Gastroesophageal sphincter (tissue), 4 donors: ENCODE results near the gene INTS11. TPM values are rescaled to one million over a fixed set of nuclear protein-coding genes. Genes with fewer than 3 reads are reported as not detected.

Experiments
- ATAC-seq: fragments of 150-250 bp; one replicate; pipeline ENCODE4 v1.9.1; 2016; ENCODE audit warnings: mild to moderate bottlenecking, moderate library complexity
- H3K27ac ChIP-seq, 4 donors: fragments of 200-600 bp; sonication (generic) in 3 of 4; 1 replicate in 3 of 4; 2 replicates in 1 of 4; pipeline ENCODE4 v1.5.1; 2016 to 2019
- H3K27me3 ChIP-seq: fragments of 200-600 bp; sonication (generic); one replicate; pipeline ENCODE4 v1.5.1; 2019
- H3K36me3 ChIP-seq, 2 donors: fragments of 200-600 bp; sonication (generic); one replicate each; pipeline ENCODE4 v1.5.1; 2019; ENCODE audit warnings: control low read depth in 1 of 2
- H3K4me1 ChIP-seq, 3 donors: fragments of 200-600 bp; sonication (generic); 1 replicate in 2 of 3; 2 replicates in 1 of 3; pipeline ENCODE4 v1.5.1; 2016 to 2019; ENCODE audit warnings: control low read depth in 2 of 3
- H3K4me3 ChIP-seq, 2 donors: fragments of 200-600 bp; sonication (generic); one replicate each; pipeline ENCODE4 v1.5.1; 2019; ENCODE audit warnings: mild to moderate bottlenecking in 1 of 2, moderate library complexity in 1 of 2
- H3K9me3 ChIP-seq, 3 donors: fragments of 200-600 bp; sonication (generic); one replicate each; pipeline ENCODE4 v1.5.1; 2017 to 2019; ENCODE audit warnings: control low read depth in 2 of 3
- EP300 ChIP-seq: sonication (generic); formaldehyde crosslinking; IDR thresholded peaks from one replicate; pipeline ENCODE4 v1.6.1; 2017; ENCODE audit warnings: antibody characterized with exemption, mild to moderate bottlenecking
- POLR2A ChIP-seq, 2 donors: fragments of 450-650 bp; IDR thresholded peaks; one replicate each; pipeline ENCODE4 v1.6.1; 2017; ENCODE audit warnings: antibody characterized with exemption in 2 of 2, mild to moderate bottlenecking in 2 of 2, moderate library complexity in 1 of 2
- POLR2AphosphoS5 ChIP-seq: sonication (generic); formaldehyde crosslinking; IDR thresholded peaks from one replicate; pipeline ENCODE4 v1.6.1; 2017; ENCODE audit warnings: antibody characterized with exemption
- WGBS, 2 donors: methylation state at CpG; one replicate each; pipeline ENCODE4 v1.1.5; 2018; ENCODE audit warnings: low coverage in 1 of 2; 5-methylcytosine and 5-hydroxymethylcytosine counted together
- total RNA-seq, 4 donors: library from RNA; depleted of rRNA; stranded (reverse); fragments of >200 nt; gene quantifications; one replicate each; pipeline ENCODE4 v1.1.0, GENCODE V29; 2016
- TF ChIP-seq, protein P1 (sequence below), 4 experiments: fragments of 200-600 bp in 2 of 4; fragments of 450-650 bp in 2 of 4; sonication (generic) in 1 of 4; IDR thresholded peaks; one replicate each; pipeline ENCODE4 v1.5.1; 2017 to 2019; ENCODE audit warnings: antibody characterized with exemption in 4 of 4, mild to moderate bottlenecking in 2 of 4, moderate library complexity in 2 of 4

The INTS11 gene
- total RNA-seq, 4 donors from 2014 or later, result 62.0 to 119 (median 96.4) TPM

DNA sequence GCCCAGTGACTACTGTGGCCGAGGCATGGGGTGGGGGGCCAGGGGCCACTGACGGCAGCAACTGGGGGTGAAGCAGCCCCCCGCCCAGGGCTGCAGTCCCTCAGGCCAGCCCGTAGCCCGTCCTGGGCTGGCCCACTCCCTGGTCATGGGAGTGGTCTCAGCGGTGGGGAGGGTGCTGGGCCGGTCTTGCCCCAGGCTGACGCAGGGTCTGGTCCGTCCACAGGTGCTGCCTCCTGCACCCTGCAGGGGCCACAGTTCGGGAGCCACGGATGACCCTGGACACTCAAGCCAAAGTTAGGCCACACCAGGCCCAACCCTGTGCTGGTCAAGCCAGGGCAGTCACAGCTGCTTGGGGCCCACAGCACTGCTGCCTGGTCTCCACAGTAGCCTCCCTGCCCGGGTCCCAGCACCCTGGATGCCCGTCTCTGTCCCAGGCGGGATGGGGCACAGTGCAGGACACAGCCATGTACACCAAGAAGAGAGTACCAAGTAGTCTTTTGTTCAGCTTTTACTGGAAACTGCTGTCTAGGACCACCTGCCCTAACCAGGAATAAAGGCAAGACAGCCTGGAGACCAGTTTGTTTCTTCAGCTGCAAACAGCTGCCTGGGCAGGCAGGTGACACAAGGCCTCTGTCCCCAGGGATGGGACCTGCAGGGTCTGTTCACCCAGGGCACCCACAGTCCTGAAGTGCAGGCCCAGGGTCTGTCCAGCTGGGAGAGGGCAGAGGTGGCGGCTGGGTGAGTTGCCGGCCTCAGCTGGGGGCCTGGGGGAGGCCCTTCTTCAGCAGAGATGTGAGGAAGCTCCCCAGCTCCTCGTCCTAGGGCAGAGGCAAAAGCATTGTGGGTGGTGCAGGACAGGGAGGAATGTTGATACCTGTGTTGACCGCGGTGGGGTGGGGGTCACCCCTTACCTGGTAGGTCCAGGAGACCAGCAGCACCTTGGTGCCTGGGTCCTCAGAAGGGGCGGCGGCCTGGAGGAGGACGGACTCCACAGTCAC lies 13.1 kb downstream of the INTS11 start:
- peaks cover under 1 to 52% (median 12%) of the 10 kb centered on the region in 3 donors for H3K4me1 ChIP-seq
- H3K4me3 ChIP-seq, result no peak overlapping the region
- ATAC-seq, result no peak
- WGBS, 2 donors, result no CpG with 5 or more reads among the region's 22 CpGs
- TF ChIP-seq POLR2AphosphoS5, result no peak
- TF ChIP-seq, protein P1, sequence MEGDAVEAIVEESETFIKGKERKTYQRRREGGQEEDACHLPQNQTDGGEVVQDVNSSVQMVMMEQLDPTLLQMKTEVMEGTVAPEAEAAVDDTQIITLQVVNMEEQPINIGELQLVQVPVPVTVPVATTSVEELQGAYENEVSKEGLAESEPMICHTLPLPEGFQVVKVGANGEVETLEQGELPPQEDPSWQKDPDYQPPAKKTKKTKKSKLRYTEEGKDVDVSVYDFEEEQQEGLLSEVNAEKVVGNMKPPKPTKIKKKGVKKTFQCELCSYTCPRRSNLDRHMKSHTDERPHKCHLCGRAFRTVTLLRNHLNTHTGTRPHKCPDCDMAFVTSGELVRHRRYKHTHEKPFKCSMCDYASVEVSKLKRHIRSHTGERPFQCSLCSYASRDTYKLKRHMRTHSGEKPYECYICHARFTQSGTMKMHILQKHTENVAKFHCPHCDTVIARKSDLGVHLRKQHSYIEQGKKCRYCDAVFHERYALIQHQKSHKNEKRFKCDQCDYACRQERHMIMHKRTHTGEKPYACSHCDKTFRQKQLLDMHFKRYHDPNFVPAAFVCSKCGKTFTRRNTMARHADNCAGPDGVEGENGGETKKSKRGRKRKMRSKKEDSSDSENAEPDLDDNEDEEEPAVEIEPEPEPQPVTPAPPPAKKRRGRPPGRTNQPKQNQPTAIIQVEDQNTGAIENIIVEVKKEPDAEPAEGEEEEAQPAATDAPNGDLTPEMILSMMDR (IDR thresholded peaks at IDR 0.05), result no peak
- no peaks in the 10 kb centered on the region for H3K9me3 ChIP-seq
- no peaks in the 10 kb centered on the region for H3K27me3 ChIP-seq
- peak overlapping the region in 3 of 4 donors; percentile 93 to 97 (median 95) for H3K27ac ChIP-seq
- H3K36me3 ChIP-seq, result peaks cover 0 to 60% of the 10 kb centered on the region in 2 donors

DNA sequence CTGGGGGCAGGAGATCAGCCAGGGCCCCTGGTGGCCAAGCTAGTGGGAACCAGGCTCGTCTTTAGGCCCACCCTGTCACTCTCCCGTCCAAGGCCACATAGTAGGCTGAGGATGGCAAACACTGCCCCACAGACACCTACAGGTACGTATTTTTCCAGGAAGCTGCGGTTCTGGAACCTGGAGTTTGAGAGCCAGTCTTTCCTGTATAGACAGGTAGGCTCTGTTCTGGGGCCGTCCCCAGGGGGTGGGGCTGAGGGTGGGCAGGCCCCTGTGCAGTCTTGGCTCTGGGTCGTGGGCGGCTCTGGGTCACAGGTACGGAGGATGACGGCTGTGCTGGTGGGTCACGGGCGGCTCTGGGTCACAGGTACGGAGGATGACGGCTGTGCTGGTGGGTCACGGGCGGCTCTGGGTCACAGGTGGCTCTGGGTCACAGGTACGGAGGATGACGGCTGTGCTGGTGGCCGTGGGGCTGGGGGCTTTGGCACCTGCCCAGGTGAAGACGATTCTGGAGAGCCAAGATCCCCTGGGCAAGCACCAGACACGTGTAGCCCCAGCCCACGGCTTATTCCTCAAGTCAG lies 13.9 kb downstream of the INTS11 start:
- Histone ChIP-seq H3K36me3 (peaks cover 0 to 58% of the 10 kb centered on the region in 2 donors), H3K27ac (peak overlapping the region in 3 of 4 donors; percentile 93 to 97 (median 95)), H3K9me3 (no peaks in the 10 kb centered on the region), H3K27me3 (no peaks in the 10 kb centered on the region), H3K4me3 (no peak overlapping the region), H3K4me1 (peaks cover 2 to 53% (median 20%) of the 10 kb centered on the region in 3 donors)
- no CpG with 5 or more reads among the region's 21 CpGs for WGBS, 2 donors
- ATAC-seq, result no peak
- no peak for TF ChIP-seq POLR2AphosphoS5
- no peak for TF ChIP-seq POLR2A (IDR thresholded peaks at IDR 0.05)
- TF ChIP-seq, protein P1 (IDR thresholded peaks at IDR 0.05), result no peak
- no peak for TF ChIP-seq EP300

DNA sequence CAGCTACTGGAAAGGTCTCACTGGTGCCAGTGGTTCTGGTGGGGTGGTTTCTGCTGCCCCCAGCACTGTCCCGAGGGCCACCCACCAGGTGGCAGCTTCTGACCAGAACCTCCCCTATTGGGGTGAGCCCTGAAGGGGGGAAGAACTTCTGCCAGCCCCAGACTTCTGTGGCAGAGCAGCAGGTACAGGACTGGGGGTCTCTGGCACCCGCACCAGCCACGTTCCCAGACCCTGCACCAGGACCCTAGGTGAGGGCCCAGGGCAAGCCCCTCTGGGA lies 14.4 kb downstream of the INTS11 start:
- Histone ChIP-seq H3K4me3 (no peak overlapping the region), H3K4me1 (peaks cover 2 to 53% (median 26%) of the 10 kb centered on the region in 3 donors), H3K27ac (peak overlapping the region in 3 of 4 donors; percentile 93 to 97 (median 95)), H3K27me3 (no peaks in the 10 kb centered on the region), H3K9me3 (no peaks in the 10 kb centered on the region), H3K36me3 (peaks cover 0 to 54% of the 10 kb centered on the region in 2 donors)
- no CpG with 5 or more reads among the region's 3 CpGs for WGBS, 2 donors
- TF ChIP-seq, protein P1 (IDR thresholded peaks at IDR 0.05), result no peak
- no peak for TF ChIP-seq EP300
- no peak for TF ChIP-seq POLR2AphosphoS5
- ATAC-seq, result no peak

DNA sequence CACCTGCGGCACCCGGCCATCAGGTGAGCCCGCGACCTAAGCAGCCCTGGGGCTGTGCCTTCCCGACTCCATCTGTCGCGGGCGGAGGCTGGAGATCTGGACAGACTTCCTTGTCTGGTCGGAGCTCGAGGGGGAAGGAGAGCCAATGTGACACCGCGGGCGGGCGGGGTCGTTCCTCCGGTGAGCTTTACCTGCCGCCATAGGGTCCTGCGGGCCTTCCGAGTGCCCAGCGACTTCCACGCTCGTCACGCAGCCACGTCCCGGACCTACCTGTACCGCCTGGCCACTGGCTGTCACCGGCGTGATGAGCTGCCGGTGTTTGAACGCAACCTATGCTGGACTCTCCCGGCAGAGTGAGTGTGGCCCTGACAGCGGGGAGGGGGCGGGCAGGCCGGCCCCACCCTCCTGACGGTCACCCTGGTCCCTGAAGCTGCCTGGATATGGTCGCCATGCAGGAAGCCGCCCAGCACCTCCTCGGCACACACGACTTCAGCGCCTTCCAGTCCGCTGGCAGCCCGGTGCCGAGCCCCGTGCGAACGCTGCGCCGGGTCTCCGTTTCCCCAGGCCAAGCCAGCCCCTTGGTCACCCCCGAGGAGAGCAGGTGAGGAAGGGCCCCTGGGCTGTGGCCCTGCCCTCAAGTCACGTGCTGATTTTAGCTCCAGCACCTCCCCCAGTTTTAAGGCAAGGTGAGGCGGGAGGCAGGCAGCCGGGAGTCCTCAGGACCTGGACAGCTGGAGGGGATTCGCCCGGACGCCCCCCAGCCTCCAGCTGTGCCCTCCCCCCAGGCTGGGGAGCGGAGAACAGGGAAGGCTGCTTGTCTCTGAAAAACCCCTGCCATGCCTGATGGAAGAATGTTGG lies 15.0 kb downstream of the INTS11 start:
- TF ChIP-seq POLR2A (IDR thresholded peaks at IDR 0.05) (no peak), POLR2AphosphoS5 (no peak), EP300 (no peak)
- TF ChIP-seq, protein P1 (IDR thresholded peaks at IDR 0.05), result no peak
- H3K27me3 ChIP-seq, result no peaks in the 10 kb centered on the region
- peak overlapping the region; percentile 93 to 97 (median 95) for H3K27ac ChIP-seq
- H3K4me3 ChIP-seq, result peak overlapping the region; percentile 92 to 95
- no peak for ATAC-seq
- 0 to 57% methylated on average over 1 to 12 of the region's 57 CpGs for WGBS, 2 donors
- no peaks in the 10 kb centered on the region for H3K9me3 ChIP-seq
- peaks cover 0 to 48% of the 10 kb centered on the region in 2 donors for H3K36me3 ChIP-seq
- peaks cover 2 to 54% (median 31%) of the 10 kb centered on the region in 3 donors for H3K4me1 ChIP-seq
